ENCODE measurements around the gene TMTC2. TPM values are rescaled to one million over a fixed set of nuclear protein-coding genes. Genes with fewer than 3 reads are reported as not detected.

Gene TMTC2
- total RNA-seq, 1 donor from 2014 or later = 25.5 TPM

- peaks cover 18% of the 10 kb centered on the region for H3K9me3 Mint-ChIP-seq
- TF ChIP-seq EZH2 (IDR thresholded peaks at IDR 0.05) = no peak
- TF ChIP-seq CTCF (IDR thresholded peaks at IDR 0.05) = no peak
- no peak for TF ChIP-seq EZH2phosphoT487 (IDR thresholded peaks at IDR 0.05)
- Histone ChIP-seq H4K20me1 (ENCODE audit: low read depth) (no peaks in the 10 kb centered on the region), H2AFZ (replicated peaks) (no peak overlapping the region), H3K4me1 (no peaks in the 10 kb centered on the region), H3K9ac (no peak overlapping the region), H3K27ac (no peak overlapping the region), H3K27me3 (no peaks in the 10 kb centered on the region), H3K4me2 (no peak overlapping the region), H3K4me3 (no peak overlapping the region), H3K36me3 (no peaks in the 10 kb centered on the region), H3K9me3 (ENCODE audit: low read depth) (no peaks in the 10 kb centered on the region), H3K79me2 (ENCODE audit: low read depth) (no peaks in the 10 kb centered on the region), H3F3A (ENCODE audit: low read depth) (no peaks in the 10 kb centered on the region)
- H3K36me3 Mint-ChIP-seq = peaks cover 7% of the 10 kb centered on the region
- H3K4me1 Mint-ChIP-seq = peaks cover 2% of the 10 kb centered on the region
- no peak overlapping the region for H3K4me3 Mint-ChIP-seq
- H3K27me3 Mint-ChIP-seq (ENCODE audit: insufficient read depth, low read depth) = no peaks in the 10 kb centered on the region
- no peak for DNase-seq (ENCODE audit: low spot score)
- H3K27ac Mint-ChIP-seq = no peak overlapping the region
Observed at GRCh38 chr12:83145325-83145840, 458.7 kb downstream of the TMTC2 start.

DNA sequence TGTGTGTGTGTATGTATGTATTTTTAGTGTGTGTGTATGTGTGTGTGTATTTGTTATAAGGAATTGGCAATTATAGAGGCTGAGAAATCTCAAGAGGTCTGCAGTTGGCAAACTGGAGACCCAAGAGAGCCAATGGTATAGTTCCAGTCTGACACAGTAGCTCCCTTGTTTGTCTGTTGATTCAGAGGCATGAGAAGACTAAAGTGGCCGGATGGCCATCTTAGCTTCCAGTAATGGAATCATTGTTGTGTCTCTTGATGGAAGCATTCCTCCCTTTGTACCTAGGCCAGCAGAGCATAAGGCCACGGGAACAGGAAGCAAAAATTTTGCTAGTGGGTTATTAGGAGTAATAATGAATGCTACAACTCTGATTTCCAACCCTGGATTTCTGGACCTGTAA, 460.6 kb downstream of the TMTC2 start:
- H3K4me1 ChIP-seq = peaks cover 1% of the 10 kb centered on the region
- no peak overlapping the region for H3K9ac ChIP-seq
- no peaks in the 10 kb centered on the region for H3K27me3 Mint-ChIP-seq (ENCODE audit: insufficient read depth, low read depth)
- no peaks in the 10 kb centered on the region for H3K36me3 Mint-ChIP-seq
- H3K4me1 Mint-ChIP-seq = peaks cover 21% of the 10 kb centered on the region
- H3K4me2 ChIP-seq = no peak overlapping the region
- H3K27ac ChIP-seq = no peak overlapping the region
- H3K4me3 ChIP-seq = no peak overlapping the region
- no peaks in the 10 kb centered on the region for H3F3A ChIP-seq (ENCODE audit: low read depth)
- DNase-seq (ENCODE audit: low spot score) = no peak
- no peaks in the 10 kb centered on the region for H3K36me3 ChIP-seq
- no peaks in the 10 kb centered on the region for H3K27me3 ChIP-seq
- no peak overlapping the region for H3K27ac Mint-ChIP-seq
- peaks cover 4% of the 10 kb centered on the region for H3K9me3 Mint-ChIP-seq
- no peak overlapping the region for H2AFZ ChIP-seq (replicated peaks)
- H3K79me2 ChIP-seq (ENCODE audit: low read depth) = no peaks in the 10 kb centered on the region
- no peak overlapping the region for H3K4me3 Mint-ChIP-seq
- H4K20me1 ChIP-seq (ENCODE audit: low read depth) = no peaks in the 10 kb centered on the region
- TF ChIP-seq EZH2 (IDR thresholded peaks at IDR 0.05) (no peak), CTCF (IDR thresholded peaks at IDR 0.05) (no peak), EZH2phosphoT487 (IDR thresholded peaks at IDR 0.05) (no peak)
- no peaks in the 10 kb centered on the region for H3K9me3 ChIP-seq (ENCODE audit: low read depth)

GRCh38 chr12:83149987-83150386, 463.3 kb downstream of the TMTC2 start:
- no peaks in the 10 kb centered on the region for H3K9me3 ChIP-seq (ENCODE audit: low read depth)
- Mint-ChIP-seq H3K9me3 (peaks cover 3% of the 10 kb centered on the region), H3K4me3 (no peak overlapping the region), H3K4me1 (peaks cover 41% of the 10 kb centered on the region), H3K36me3 (peaks cover 2% of the 10 kb centered on the region), H3K27ac (peak overlapping the region; percentile 100), H3K27me3 (ENCODE audit: insufficient read depth, low read depth) (no peaks in the 10 kb centered on the region)
- H3K36me3 ChIP-seq = no peaks in the 10 kb centered on the region
- H3K27me3 ChIP-seq = no peaks in the 10 kb centered on the region
- H3F3A ChIP-seq (ENCODE audit: low read depth) = no peaks in the 10 kb centered on the region
- H3K4me3 ChIP-seq = no peak overlapping the region
- no peak overlapping the region for H3K9ac ChIP-seq
- DNase-seq (ENCODE audit: low spot score) = no peak
- TF ChIP-seq CTCF (IDR thresholded peaks at IDR 0.05) (no peak), EZH2phosphoT487 (IDR thresholded peaks at IDR 0.05) (no peak), EZH2 (IDR thresholded peaks at IDR 0.05) (no peak)
- no peaks in the 10 kb centered on the region for H3K79me2 ChIP-seq (ENCODE audit: low read depth)
- H3K4me1 ChIP-seq = peaks cover 6% of the 10 kb centered on the region
- no peak overlapping the region for H2AFZ ChIP-seq (replicated peaks)
- H4K20me1 ChIP-seq (ENCODE audit: low read depth) = no peaks in the 10 kb centered on the region
- no peak overlapping the region for H3K4me2 ChIP-seq
- H3K27ac ChIP-seq = no peak overlapping the region
